CD4-positive, alpha-beta memory T cell (primary cell): ENCODE data around the gene CSTPP1. TPM values are rescaled to one million over a fixed set of nuclear protein-coding genes. Genes with fewer than 3 reads are reported as not detected.

ENCODE experiments used
- CTCF ChIA-PET: fragments of 350-600 bp; sonication (Branson Sonifier 250); formaldehyde crosslinking; loops from one replicate; lab custom pipeline; 2021; ENCODE audit warnings: inconsistent platforms; ENCODE audit not compliant: partially characterized antibody; lab: Charles Lee
- POLR2A ChIA-PET: fragments of 350-600 bp; sonication (Branson Sonifier 250); formaldehyde crosslinking; loops from one replicate; lab custom pipeline; 2021; ENCODE audit not compliant: partially characterized antibody; lab: Charles Lee
- DNase-seq, 5 donors: peaks; one replicate each; pipeline versions ENCODE4 v3.0.0 to v3.0.0-alpha.2; 2020 to 2022; ENCODE audit warnings: mixed read lengths in 1 of 5
- H3K27ac ChIP-seq: one replicate; pipeline ENCODE4 v1.7.0; 2013; ENCODE audit warnings: low read depth, low read length
- H3K27me3 ChIP-seq: 2 replicates; pipeline ENCODE4 v1.7.0; 2013; ENCODE audit warnings: mild to moderate bottlenecking, low read length, moderate library complexity; ENCODE audit not compliant: insufficient read depth
- H3K36me3 ChIP-seq: 2 replicates; pipeline ENCODE4 v1.7.0; 2013; ENCODE audit warnings: mild to moderate bottlenecking, low read length, moderate library complexity; ENCODE audit not compliant: insufficient read depth
- H3K4me1 ChIP-seq: 2 replicates; pipeline ENCODE4 v1.7.0; 2013; ENCODE audit warnings: mild to moderate bottlenecking, low read length, moderate library complexity; ENCODE audit not compliant: insufficient read depth
- H3K4me3 ChIP-seq, 2 donors: one replicate each; pipeline ENCODE4 v1.7.0; 2013; ENCODE audit warnings: low read length in 2 of 2, mild to moderate bottlenecking in 1 of 2
- H3K9me3 ChIP-seq, 2 donors: one replicate each; pipeline ENCODE4 v1.7.0; 2013; ENCODE audit warnings: low read length in 2 of 2, control low read depth in 1 of 2; ENCODE audit not compliant: control insufficient read depth in 1 of 2
- H3K27ac Mint-ChIP-seq, 7 donors: one replicate each; pipeline ENCODE4 v1.8.0; 2020 to 2021; ENCODE audit warnings: mixed read lengths in 7 of 7, mild to moderate bottlenecking in 6 of 7, inconsistent platforms in 3 of 7, moderate library complexity in 3 of 7
- H3K27me3 Mint-ChIP-seq, 2 donors: one replicate each; pipeline ENCODE4 v1.8.0; 2020 to 2021; ENCODE audit warnings: mixed read lengths in 2 of 2
- H3K36me3 Mint-ChIP-seq, 2 donors: one replicate each; pipeline ENCODE4 v1.8.0; 2020 to 2021; ENCODE audit warnings: mixed read lengths in 2 of 2, inconsistent platforms in 1 of 2, mild to moderate bottlenecking in 1 of 2
- H3K4me1 Mint-ChIP-seq, 4 donors: one replicate each; pipeline ENCODE4 v1.8.0; 2020 to 2021; ENCODE audit warnings: mixed read lengths in 4 of 4, mild to moderate bottlenecking in 1 of 4
- H3K4me3 Mint-ChIP-seq, 8 donors: one replicate each; pipeline ENCODE4 v1.8.0; 2020 to 2021; ENCODE audit warnings: mixed read lengths in 8 of 8, mild to moderate bottlenecking in 7 of 8, moderate library complexity in 6 of 8, inconsistent platforms in 3 of 8
- H3K9me3 Mint-ChIP-seq, 8 donors: one replicate each; pipeline ENCODE4 v1.8.0; 2020 to 2021; ENCODE audit warnings: mixed read lengths in 8 of 8, mild to moderate bottlenecking in 5 of 8, inconsistent platforms in 3 of 8, moderate library complexity in 1 of 8
- intact Hi-C: fragments of 100-400 bp; cut with micrococcal nuclease; formaldehyde crosslinking; loops from one replicate; pipeline ENCODE4 v1.15.1; 2023
- polyA plus RNA-seq, 2 donors: library from polyadenylated mRNA; unstranded; fragments of 300-500 nt; fragmentation: Illumina TruSeq; gene quantifications; one replicate each; pipeline ENCODE4 v1.2.3, GENCODE V29; 2021
- total RNA-seq, 2 experiments: library from RNA; stranded (reverse); gene quantifications; one replicate each; pipeline ENCODE4 v1.2.3, GENCODE V29; 2021

Gene CSTPP1
- total and polyA plus RNA-seq, 4 experiments from 2014 or later, result 12.4 to 24.3 (median 17.8) TPM

DNA sequence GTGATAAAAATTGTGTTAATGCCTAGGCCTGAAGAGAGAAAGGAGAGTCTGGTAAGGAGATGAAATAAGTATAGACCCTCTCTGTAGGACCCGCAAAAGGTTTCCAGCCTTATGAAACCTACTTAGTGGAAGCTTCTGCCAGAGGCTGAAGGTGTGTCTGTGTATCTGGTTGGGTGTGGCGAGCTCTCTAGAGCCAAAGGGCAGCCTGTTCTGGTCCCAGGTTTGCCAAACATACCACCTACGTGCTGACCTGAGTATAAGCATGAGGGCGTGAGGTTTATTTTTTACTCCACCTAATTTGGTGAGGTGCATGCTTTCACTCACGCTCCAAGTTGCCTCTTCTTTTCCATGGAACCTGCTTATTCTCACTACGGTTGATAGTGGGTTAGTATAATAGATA, 5.6 kb downstream of the CSTPP1 start:
- Histone ChIP-seq H3K4me3 (no peak overlapping the region), H3K27me3 (no peaks in the 10 kb centered on the region), H3K36me3 (no peaks in the 10 kb centered on the region), H3K4me1 (peaks cover 1% of the 10 kb centered on the region), H3K27ac (no peak overlapping the region), H3K9me3 (no peaks in the 10 kb centered on the region)
- H3K27ac Mint-ChIP-seq, result no peak overlapping the region
- ChIA-PET CTCF (no interaction called here), POLR2A (no interaction called here)
- H3K27me3 Mint-ChIP-seq, result no peaks in the 10 kb centered on the region
- H3K36me3 Mint-ChIP-seq, result peaks cover 3 to 11% of the 10 kb centered on the region in 2 donors
- peaks cover 2 to 6% (median 2%) of the 10 kb centered on the region in 4 donors for H3K4me1 Mint-ChIP-seq
- DNase-seq, result no peak
- H3K4me3 Mint-ChIP-seq, result no peak overlapping the region
- no peaks in the 10 kb centered on the region for H3K9me3 Mint-ChIP-seq
- intact Hi-C loops, result no loop called here

DNA sequence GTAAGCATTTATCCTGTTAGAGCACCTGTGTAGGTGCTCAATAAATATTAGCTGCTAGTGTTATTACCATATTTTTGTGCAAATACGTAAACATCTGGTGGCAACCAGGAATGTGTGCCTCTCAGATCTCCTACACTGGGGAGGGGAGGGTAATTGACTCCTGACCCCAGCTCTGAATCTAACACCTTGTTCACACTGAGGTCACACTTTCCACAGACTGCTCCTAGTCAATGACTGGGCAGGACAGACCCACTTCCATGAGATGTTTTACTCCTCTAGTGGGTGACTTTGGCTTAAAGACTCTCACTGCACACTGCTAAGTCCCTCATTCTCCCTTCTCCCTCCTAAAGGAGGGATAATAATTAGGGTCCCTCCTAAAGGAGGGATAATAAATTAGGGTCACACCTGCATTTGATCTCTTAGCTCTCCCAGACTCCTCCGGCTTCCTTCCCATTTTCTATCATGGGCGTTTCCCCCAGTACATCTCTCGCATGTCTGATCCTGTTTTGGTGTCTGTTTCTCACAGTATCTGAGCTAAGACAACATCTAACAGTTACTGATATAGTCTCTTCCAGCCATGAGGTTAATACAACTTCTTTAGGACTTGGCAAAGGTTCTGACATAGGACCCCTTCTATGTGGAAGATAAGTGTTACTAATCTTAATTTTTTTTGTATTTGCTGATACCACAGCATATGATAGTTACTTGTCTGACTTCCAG, 8.0 kb downstream of the CSTPP1 start:
- H3K9me3 ChIP-seq, result no peaks in the 10 kb centered on the region
- no peak overlapping the region for H3K4me3 Mint-ChIP-seq

DNA sequence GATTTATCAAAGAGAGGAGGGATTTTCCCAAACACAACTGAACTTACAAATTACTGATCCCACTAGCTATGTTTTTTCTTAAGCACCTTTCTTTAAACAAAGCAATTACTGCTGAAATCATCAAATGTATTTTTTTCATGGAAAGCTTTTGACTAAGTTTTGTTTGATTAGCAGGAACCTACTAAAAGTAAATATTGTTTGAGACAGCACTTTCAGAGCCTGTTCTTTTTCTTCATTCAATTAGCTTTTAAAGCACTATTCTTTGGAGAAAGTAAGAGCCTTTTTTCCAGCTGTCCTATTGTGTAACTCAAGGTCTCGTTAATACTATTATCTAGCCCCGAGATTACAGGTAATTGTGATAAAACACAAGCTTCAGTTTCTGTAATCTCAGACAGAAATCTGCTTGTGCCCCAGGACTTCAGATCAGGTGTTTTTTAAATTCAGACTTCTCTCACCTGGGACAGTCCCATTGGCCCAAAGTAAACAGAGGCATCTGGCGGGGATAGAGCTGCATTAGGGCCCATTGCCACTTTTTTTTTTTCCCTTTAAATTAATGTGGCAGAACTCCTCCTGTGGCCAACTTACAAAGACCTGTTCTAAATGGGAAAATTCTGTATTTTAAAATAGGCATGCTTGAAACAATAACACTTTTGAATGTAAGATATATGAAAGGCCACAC, 11.0 kb downstream of the CSTPP1 start:
- intact Hi-C loops, result no loop called here
- no peaks in the 10 kb centered on the region for H3K9me3 ChIP-seq
- no peaks in the 10 kb centered on the region for H3K27me3 ChIP-seq
- Mint-ChIP-seq H3K9me3 (no peaks in the 10 kb centered on the region), H3K4me3 (no peak overlapping the region), H3K36me3 (peaks cover 0 to 7% of the 10 kb centered on the region in 2 donors), H3K27ac (peak overlapping the region in 1 of 7 donors; percentile 27), H3K27me3 (no peaks in the 10 kb centered on the region), H3K4me1 (peaks cover 0 to 3% (median under 1%) of the 10 kb centered on the region in 4 donors)
- peaks cover 5% of the 10 kb centered on the region for H3K4me1 ChIP-seq
- H3K27ac ChIP-seq, result no peak overlapping the region
- ChIA-PET POLR2A (no interaction called here), CTCF (no interaction called here)
- no peak overlapping the region for H3K4me3 ChIP-seq
- no peak for DNase-seq
- H3K36me3 ChIP-seq, result no peaks in the 10 kb centered on the region

More for the DNA sequence above, 8.0 kb downstream of the CSTPP1 start:
- no peaks in the 10 kb centered on the region for H3K27me3 ChIP-seq
- intact Hi-C loops, result no loop called here
- no peaks in the 10 kb centered on the region for H3K36me3 ChIP-seq
- Mint-ChIP-seq H3K36me3 (peaks cover 3 to 11% of the 10 kb centered on the region in 2 donors), H3K27ac (no peak overlapping the region), H3K4me1 (peaks cover 0 to 1% (median 0%) of the 10 kb centered on the region in 4 donors), H3K27me3 (no peaks in the 10 kb centered on the region), H3K9me3 (no peaks in the 10 kb centered on the region)
- no peak overlapping the region for H3K4me3 ChIP-seq
- ChIA-PET CTCF (interaction anchor here (0.7 kb wide), 1 partner anchor 276 kb away, joined by 3 read pairs; no protein-coding TSS in a partner anchor), POLR2A (no interaction called here)
- no peak overlapping the region for H3K27ac ChIP-seq
- no peaks in the 10 kb centered on the region for H3K4me1 ChIP-seq
- no peak for DNase-seq

DNA sequence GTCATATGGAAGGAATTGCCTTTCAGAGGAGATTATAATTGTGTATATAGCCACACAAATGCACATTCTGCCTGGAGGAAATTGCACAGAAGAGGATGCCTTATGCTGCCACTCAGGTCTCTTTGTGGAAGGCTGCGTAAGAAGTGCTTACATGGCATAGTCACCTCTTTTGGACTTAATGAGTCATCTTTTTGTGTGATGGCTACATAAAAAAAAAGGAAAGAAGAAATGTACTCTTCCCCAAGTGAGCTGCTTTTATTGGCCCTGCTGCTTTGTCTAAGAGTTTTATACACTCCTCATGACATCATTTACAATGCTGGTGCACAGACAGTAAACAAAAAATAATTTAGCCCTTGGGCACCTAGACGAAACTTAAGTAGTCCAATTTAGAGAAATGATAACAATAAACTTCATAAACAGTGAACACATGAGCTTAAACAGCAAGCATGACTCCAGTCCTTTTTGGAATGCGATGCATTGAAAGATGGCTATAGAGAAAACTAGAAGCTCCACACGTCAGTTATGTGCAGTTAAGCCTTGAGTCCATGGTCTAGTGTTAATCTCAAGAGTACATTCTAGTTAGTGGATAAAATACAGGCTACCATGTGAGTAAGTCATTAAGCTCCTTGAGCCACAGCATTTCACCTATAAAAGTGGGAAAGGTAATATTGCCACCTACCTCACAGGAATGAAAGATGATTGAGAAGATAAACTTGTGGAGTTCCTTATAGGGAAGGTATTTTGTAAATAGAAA, 12.0 kb downstream of the CSTPP1 start:
- Mint-ChIP-seq H3K4me1 (peaks cover 0 to 8% (median 4%) of the 10 kb centered on the region in 4 donors), H3K9me3 (no peaks in the 10 kb centered on the region), H3K27ac (no peak overlapping the region), H3K27me3 (no peaks in the 10 kb centered on the region), H3K4me3 (no peak overlapping the region), H3K36me3 (peaks cover 0 to 3% of the 10 kb centered on the region in 2 donors)
- intact Hi-C loops, result no loop called here
- Histone ChIP-seq H3K27ac (no peak overlapping the region), H3K27me3 (no peaks in the 10 kb centered on the region), H3K9me3 (no peaks in the 10 kb centered on the region), H3K4me1 (peaks cover 8% of the 10 kb centered on the region), H3K36me3 (no peaks in the 10 kb centered on the region), H3K4me3 (no peak overlapping the region)
- POLR2A ChIA-PET, result no interaction called here
- CTCF ChIA-PET, result interaction anchor here (1.3 kb wide), 1 partner anchor 15 kb away, joined by 3 read pairs; no protein-coding TSS in a partner anchor
- no peak for DNase-seq

DNA sequence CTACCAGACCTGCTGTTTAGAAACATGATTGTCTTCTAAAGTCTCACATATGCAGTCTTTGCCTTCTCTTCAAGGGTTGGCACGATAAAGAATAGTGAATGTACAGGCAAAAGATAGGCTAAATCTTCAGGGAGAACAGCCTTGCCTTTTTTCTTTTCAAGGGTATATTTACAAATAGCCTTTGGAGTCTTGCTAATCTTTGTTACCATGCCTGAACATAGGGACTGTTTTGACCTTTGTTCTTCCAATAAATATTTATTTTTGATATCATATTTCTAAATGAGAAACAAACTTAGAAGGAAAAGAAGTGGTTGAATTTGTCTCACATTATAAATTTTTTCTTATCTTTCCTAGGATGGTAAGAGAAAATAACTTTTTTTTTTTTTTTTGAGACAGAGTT, 12.7 kb downstream of the CSTPP1 start:
- ChIA-PET POLR2A (no interaction called here), CTCF (interaction anchor here (1.3 kb wide), 1 partner anchor 15 kb away, joined by 3 read pairs; no protein-coding TSS in a partner anchor)
- no peak for DNase-seq
- no peak overlapping the region for H3K4me3 ChIP-seq
- Mint-ChIP-seq H3K9me3 (no peaks in the 10 kb centered on the region), H3K27me3 (no peaks in the 10 kb centered on the region), H3K27ac (peak overlapping the region in 1 of 7 donors; percentile 8), H3K4me1 (peaks cover 0 to 8% (median 4%) of the 10 kb centered on the region in 4 donors), H3K4me3 (no peak overlapping the region), H3K36me3 (peaks cover 0 to 3% of the 10 kb centered on the region in 2 donors)
- H3K36me3 ChIP-seq, result no peaks in the 10 kb centered on the region
- no peak overlapping the region for H3K27ac ChIP-seq
- H3K4me1 ChIP-seq, result peaks cover 8% of the 10 kb centered on the region
- H3K9me3 ChIP-seq, result no peaks in the 10 kb centered on the region
- H3K27me3 ChIP-seq, result no peaks in the 10 kb centered on the region
- intact Hi-C loops, result no loop called here

DNA sequence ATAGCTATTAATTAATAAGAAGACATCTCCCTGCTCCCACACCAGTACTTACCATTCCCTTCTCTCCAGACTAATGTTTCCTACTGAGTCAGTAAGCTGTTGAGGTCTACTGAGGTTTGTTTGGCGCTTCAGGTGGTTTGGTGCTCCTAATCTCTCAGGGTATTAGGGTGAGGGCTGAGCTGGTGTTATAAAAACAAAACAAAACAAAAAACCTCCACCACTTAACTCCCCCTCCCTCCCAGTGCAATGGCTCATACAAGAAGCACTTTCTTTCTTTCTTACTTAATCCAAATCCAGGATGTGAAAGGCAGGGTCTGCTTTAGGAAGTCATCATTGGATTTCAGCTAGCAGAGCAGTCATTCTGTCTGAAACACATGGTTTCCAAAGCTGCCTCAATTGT, 15.3 kb downstream of the CSTPP1 start:
- peak overlapping the region in 1 of 7 donors; percentile 21 for H3K27ac Mint-ChIP-seq
- H3K27me3 Mint-ChIP-seq, result no peaks in the 10 kb centered on the region
- intact Hi-C loops, result no loop called here
- CTCF ChIA-PET, result interaction anchor here (1.5 kb wide), 1 partner anchor 201 kb away, joined by 4 read pairs; no protein-coding TSS in a partner anchor
- DNase-seq, result no peak
- no peak overlapping the region for H3K4me3 Mint-ChIP-seq
- Histone ChIP-seq H3K4me3 (no peak overlapping the region), H3K27me3 (no peaks in the 10 kb centered on the region), H3K36me3 (no peaks in the 10 kb centered on the region), H3K27ac (no peak overlapping the region), H3K9me3 (no peaks in the 10 kb centered on the region), H3K4me1 (peaks cover 8% of the 10 kb centered on the region)
- POLR2A ChIA-PET, result no interaction called here
- peaks cover 0 to 8% (median 3%) of the 10 kb centered on the region in 4 donors for H3K4me1 Mint-ChIP-seq
- H3K36me3 Mint-ChIP-seq, result peaks cover 0 to 3% of the 10 kb centered on the region in 2 donors
- no peaks in the 10 kb centered on the region for H3K9me3 Mint-ChIP-seq

DNA sequence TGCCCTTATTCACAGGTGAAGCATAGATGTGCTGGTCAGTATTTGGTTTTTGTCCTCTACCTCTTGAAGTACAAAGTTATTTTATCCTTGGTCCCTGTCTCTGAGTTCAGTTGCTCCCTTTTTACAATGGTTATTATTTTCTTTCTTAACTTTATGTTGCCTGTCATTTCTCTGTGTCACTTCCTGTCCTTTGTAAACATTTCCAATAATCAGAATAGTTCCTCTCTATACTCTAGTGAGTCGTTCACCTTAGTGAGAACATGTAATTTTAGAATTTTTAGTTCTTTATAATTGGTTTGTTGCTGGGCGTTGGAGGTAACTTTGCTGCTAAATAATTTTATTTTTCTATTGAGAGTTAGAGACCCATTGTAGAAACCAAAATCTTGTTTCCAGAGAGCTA, 16.0 kb downstream of the CSTPP1 start:
- H3K36me3 ChIP-seq, result no peaks in the 10 kb centered on the region
- intact Hi-C loops, result no loop called here
- no peak for DNase-seq
- H3K4me1 Mint-ChIP-seq, result peaks cover 0 to 8% (median 3%) of the 10 kb centered on the region in 4 donors
- peak overlapping the region in 2 of 7 donors; percentile 21 to 66 for H3K27ac Mint-ChIP-seq
- peaks cover 0 to 3% of the 10 kb centered on the region in 2 donors for H3K36me3 Mint-ChIP-seq
- H3K9me3 Mint-ChIP-seq, result no peaks in the 10 kb centered on the region
- ChIA-PET POLR2A (no interaction called here), CTCF (no interaction called here)
- no peaks in the 10 kb centered on the region for H3K27me3 ChIP-seq
- H3K9me3 ChIP-seq, result no peaks in the 10 kb centered on the region
- H3K27me3 Mint-ChIP-seq, result no peaks in the 10 kb centered on the region
- no peak overlapping the region for H3K27ac ChIP-seq
- no peak overlapping the region for H3K4me3 Mint-ChIP-seq
- H3K4me3 ChIP-seq, result no peak overlapping the region
- H3K4me1 ChIP-seq, result peaks cover 8% of the 10 kb centered on the region
